Activated CD8-positive, alpha-beta memory T cell treated with anti-CD3 and anti-CD28 coated beads, Interleukin-2, amount 10 ng/mL, durations not matched to agents 7 days and 5 days (primary cell): ENCODE results near the gene ZNF552. TPM values are rescaled to one million over a fixed set of nuclear protein-coding genes. Genes with fewer than 3 reads are reported as not detected.

ENCODE experiments used
- ATAC-seq: fragments of 150-1000 bp; cut with Tn5 transposase; one replicate; pipeline ENCODE4 v1.10.0; 2021; ENCODE audit warnings: moderate library complexity
- CTCF ChIA-PET: fragments of 350-600 bp; sonication (Branson Sonifier 250); formaldehyde crosslinking; loops from one replicate; lab custom pipeline; 2021; ENCODE audit warnings: antibody characterized with exemption; lab: Charles Lee
- DNase-seq: peaks from one replicate; pipeline ENCODE4 v3.0.0-alpha.2; 2020
- H3K27ac Mint-ChIP-seq: one replicate; pipeline ENCODE4 v1.8.0; 2021; ENCODE audit warnings: mild to moderate bottlenecking, mixed read lengths
- H3K27me3 Mint-ChIP-seq: one replicate; pipeline ENCODE4 v1.8.0; 2021; ENCODE audit warnings: mixed read lengths
- H3K36me3 Mint-ChIP-seq: one replicate; pipeline ENCODE4 v1.8.0; 2021; ENCODE audit warnings: mild to moderate bottlenecking, mixed read lengths
- H3K4me1 Mint-ChIP-seq: one replicate; pipeline ENCODE4 v1.8.0; 2021; ENCODE audit warnings: mixed read lengths
- H3K4me3 Mint-ChIP-seq: one replicate; pipeline ENCODE4 v1.8.0; 2021; ENCODE audit warnings: mild to moderate bottlenecking, moderate library complexity, mixed read lengths
- H3K9me3 Mint-ChIP-seq: one replicate; pipeline ENCODE4 v1.8.0; 2022; ENCODE audit warnings: low read depth, mixed read lengths
- total RNA-seq, 2 experiments: library from RNA; stranded (reverse); gene quantifications; one replicate each; pipeline ENCODE4 v1.2.3, GENCODE V29; 2021

ZNF552 gene
- total RNA-seq, 2 experiments from 2014 or later: 9.7 to 11.1 TPM

DNA sequence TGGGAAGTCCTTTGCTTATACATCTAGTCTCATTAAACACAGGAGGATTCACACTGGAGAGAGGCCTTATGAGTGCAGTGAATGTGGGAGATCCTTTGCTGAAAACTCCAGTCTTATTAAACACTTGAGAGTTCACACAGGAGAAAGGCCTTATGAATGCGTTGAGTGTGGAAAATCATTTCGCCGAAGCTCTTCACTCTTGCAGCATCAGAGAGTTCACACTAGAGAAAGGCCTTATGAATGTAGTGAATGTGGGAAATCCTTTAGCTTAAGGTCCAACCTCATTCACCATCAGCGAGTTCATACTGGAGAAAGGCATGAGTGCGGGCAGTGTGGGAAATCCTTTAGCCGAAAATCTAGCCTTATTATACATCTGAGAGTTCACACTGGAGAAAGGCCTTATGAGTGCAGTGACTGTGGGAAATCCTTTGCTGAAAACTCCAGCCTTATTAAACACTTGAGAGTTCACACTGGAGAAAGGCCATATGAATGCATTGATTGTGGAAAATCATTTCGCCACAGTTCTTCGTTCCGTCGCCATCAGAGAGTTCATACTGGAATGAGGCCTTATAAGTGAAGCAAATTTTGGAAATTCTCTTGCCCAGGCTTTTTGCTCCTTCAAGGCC lies 35.4 kb downstream of the ZNF552 start:
- Mint-ChIP-seq H3K27ac (no peak overlapping the region), H3K4me1 (peaks cover 6% of the 10 kb centered on the region), H3K36me3 (peaks cover 80% of the 10 kb centered on the region), H3K27me3 (no peaks in the 10 kb centered on the region), H3K9me3 (peaks cover 48% of the 10 kb centered on the region), H3K4me3 (no peak overlapping the region)
- ATAC-seq (no peak), DNase-seq (no peak)
- CTCF ChIA-PET: no interaction called here

DNA sequence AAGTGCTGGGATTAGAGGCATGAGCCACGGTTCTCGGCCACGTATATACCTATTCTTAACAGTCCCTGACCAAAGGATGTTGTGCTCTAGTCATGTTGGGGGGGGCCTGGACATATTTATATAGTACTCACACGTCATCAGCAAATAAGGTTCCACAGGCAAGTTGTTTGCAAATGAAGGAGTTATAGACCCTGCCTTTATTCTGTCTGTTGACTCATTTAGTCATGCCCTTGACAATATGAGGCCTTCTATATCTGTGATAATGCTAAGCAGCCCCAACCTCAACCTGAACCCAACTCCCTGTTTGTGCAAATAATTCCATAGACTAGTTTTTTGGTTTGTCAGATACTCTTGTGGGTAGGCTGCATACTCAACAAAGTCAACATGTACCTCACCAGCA lies 36.4 kb downstream of the ZNF552 start:
- Mint-ChIP-seq H3K4me3 (no peak overlapping the region), H3K27me3 (no peaks in the 10 kb centered on the region), H3K4me1 (peaks cover 11% of the 10 kb centered on the region), H3K27ac (no peak overlapping the region), H3K36me3 (peaks cover 83% of the 10 kb centered on the region), H3K9me3 (peaks cover 53% of the 10 kb centered on the region)
- DNase-seq (no peak), ATAC-seq (no peak)
- CTCF ChIA-PET: interaction anchor here (0.7 kb wide), 1 partner anchor 308 kb away, joined by 4 read pairs; no protein-coding TSS in a partner anchor

DNA sequence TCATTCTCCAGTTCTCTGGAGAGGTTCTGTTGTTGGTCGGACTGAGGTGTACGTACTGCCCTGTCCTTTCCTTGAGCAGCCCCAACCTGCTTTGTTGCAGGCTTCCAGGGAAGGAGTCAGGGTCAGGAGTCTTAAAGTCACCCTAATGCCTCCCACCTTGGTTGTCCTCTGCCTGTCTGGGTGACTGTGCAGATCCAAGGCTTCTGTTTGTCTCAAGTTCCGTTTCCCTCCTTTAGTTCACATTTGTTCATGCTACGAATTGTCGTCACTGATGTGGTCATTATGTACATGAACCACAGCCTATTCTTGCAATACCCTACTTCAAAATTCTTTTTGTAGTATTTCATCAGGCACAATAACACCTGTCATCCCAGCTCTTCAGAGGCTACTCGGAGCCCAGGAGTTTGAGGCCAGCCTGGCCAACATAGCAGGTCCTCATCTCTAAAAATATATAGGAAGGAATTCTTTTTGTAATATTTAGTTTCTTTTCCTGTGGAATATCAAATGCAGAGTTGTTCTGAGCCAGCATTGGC lies 37.9 kb downstream of the ZNF552 start:
- no peaks in the 10 kb centered on the region for H3K27me3 Mint-ChIP-seq
- peaks cover 24% of the 10 kb centered on the region for H3K4me1 Mint-ChIP-seq
- H3K4me3 Mint-ChIP-seq: no peak overlapping the region
- H3K9me3 Mint-ChIP-seq: peaks cover 60% of the 10 kb centered on the region
- no peak overlapping the region for H3K27ac Mint-ChIP-seq
- CTCF ChIA-PET: no interaction called here
- ATAC-seq: no peak
- peaks cover 89% of the 10 kb centered on the region for H3K36me3 Mint-ChIP-seq
- DNase-seq: no peak

- Mint-ChIP-seq H3K4me1 (peaks cover 44% of the 10 kb centered on the region), H3K36me3 (peaks cover 79% of the 10 kb centered on the region), H3K27me3 (no peaks in the 10 kb centered on the region), H3K4me3 (no peak overlapping the region), H3K27ac (peak overlapping the region; percentile 32), H3K9me3 (peaks cover 38% of the 10 kb centered on the region)
- DNase-seq (no peak), ATAC-seq (no peak)
- CTCF ChIA-PET: no interaction called here
Measured at GRCh38 chr19:57773488-57773887, 41.2 kb downstream of the ZNF552 start.

- CTCF ChIA-PET: no interaction called here
- Mint-ChIP-seq H3K4me1 (peaks cover 44% of the 10 kb centered on the region), H3K27ac (no peak overlapping the region), H3K9me3 (peaks cover 27% of the 10 kb centered on the region), H3K27me3 (no peaks in the 10 kb centered on the region), H3K36me3 (peaks cover 70% of the 10 kb centered on the region), H3K4me3 (peak overlapping the region; percentile 12)
- ATAC-seq (no peak), DNase-seq (no peak)
Measured at GRCh38 chr19:57771417-57771816, 43.3 kb downstream of the ZNF552 start.

- Mint-ChIP-seq H3K27ac (peak within 1 kb of the TSS; percentile 97), H3K4me3 (peak within 1 kb of the TSS; percentile 91), H3K9me3 (peaks cover 20% of the 10 kb centered on the region), H3K36me3 (peaks cover 57% of the 10 kb centered on the region), H3K27me3 (no peaks in the 10 kb centered on the region), H3K4me1 (peaks cover 38% of the 10 kb centered on the region)
- DNase-seq (peak; percentile 94), ATAC-seq (peak; percentile 99)
- CTCF ChIA-PET: interaction anchor here (0.6 to 1.5 kb wide), 7 partner anchors 11 to 660 kb away, joined by 3 to 8 read pairs (median 3); partner anchors contain the start of genes ZNF671 and ZNF776
Measured at GRCh38 chr19:57769345-57770131, 45.2 kb downstream of the ZNF552 start, which contains the start of gene ZNF586. ZNF586 (plus strand) TSS chr19:57769676; CDS start chr19:57769843, 167 bp downstream.

GRCh38 chr19:57759096-57759495 lies 55.6 kb downstream of the ZNF552 start:
- no peak for ATAC-seq
- Mint-ChIP-seq H3K27ac (no peak overlapping the region), H3K4me1 (no peaks in the 10 kb centered on the region), H3K9me3 (peaks cover 20% of the 10 kb centered on the region), H3K27me3 (no peaks in the 10 kb centered on the region), H3K36me3 (peaks cover 77% of the 10 kb centered on the region), H3K4me3 (no peak overlapping the region)
- no peak for DNase-seq
- CTCF ChIA-PET: interaction anchor here (0.6 kb wide), 1 partner anchor 60 kb away, joined by 3 read pairs; no protein-coding TSS in a partner anchor

GRCh38 chr19:57757941-57758340 lies 56.8 kb downstream of the ZNF552 start:
- peaks cover 80% of the 10 kb centered on the region for H3K36me3 Mint-ChIP-seq
- no peak overlapping the region for H3K4me3 Mint-ChIP-seq
- ATAC-seq: no peak
- no peaks in the 10 kb centered on the region for H3K4me1 Mint-ChIP-seq
- no peak for DNase-seq
- peaks cover 26% of the 10 kb centered on the region for H3K9me3 Mint-ChIP-seq
- no peak overlapping the region for H3K27ac Mint-ChIP-seq
- CTCF ChIA-PET: no interaction called here
- no peaks in the 10 kb centered on the region for H3K27me3 Mint-ChIP-seq

Other genes with a start within 250 kb of the ZNF552 start
- 1 to 10 TPM; 5.3 to 5.7 TPM for gene ZNF416, start 236.0 kb downstream of the ZNF552 start, total RNA-seq
- 10 to 100 TPM; 10.6 to 11.5 TPM for gene ZIK1, start 230.8 kb downstream of the ZNF552 start, total RNA-seq
- gene ZNF530, start 215.0 kb downstream of the ZNF552 start, total RNA-seq: 10 to 100 TPM; 10.6 to 12.4 TPM
- gene ZNF134, start 200.7 kb downstream of the ZNF552 start, total RNA-seq: 10 to 100 TPM; 17.8 to 19.0 TPM
- 10 to 100 TPM; 14.2 to 15.1 TPM for gene ZNF211, start 181.7 kb downstream of the ZNF552 start, total RNA-seq
- gene ZSCAN4, start 146.0 kb downstream of the ZNF552 start, total RNA-seq: not detected
- 10 to 100 TPM; 13.3 to 16.7 TPM for gene ZNF551, start 132.9 kb downstream of the ZNF552 start, total RNA-seq
- 1 to 10 TPM; 4.0 to 5.6 TPM for gene ZNF154, start 105.7 kb downstream of the ZNF552 start, total RNA-seq
- gene ZNF671, start 87.3 kb downstream of the ZNF552 start, total RNA-seq: 10 to 100 TPM; 13.0 to 13.8 TPM
- 10 to 100 TPM; 15.4 to 18.1 TPM for gene ZNF776, start 68.1 kb downstream of the ZNF552 start, total RNA-seq
- gene ZNF586, start 45.2 kb downstream of the ZNF552 start, total RNA-seq: 10 to 100 TPM; 20.4 to 23.0 TPM
- 10 to 100 TPM; 14.6 to 19.3 TPM for gene ZNF587B, start 15.4 kb upstream of the ZNF552 start, total RNA-seq
- gene ZNF587, start 34.9 kb upstream of the ZNF552 start, total RNA-seq: 10 to 100 TPM; 30.8 to 41.2 TPM
- gene ZNF814, start 74.1 kb upstream of the ZNF552 start, total RNA-seq: 10 to 100 TPM; 26.7 to 28.1 TPM
- gene ZNF417, start 101.7 kb upstream of the ZNF552 start, total RNA-seq: 10 to 100 TPM; 17.8 to 24.0 TPM
- gene ZNF418, start 120.5 kb upstream of the ZNF552 start, total RNA-seq: 1 to 10 TPM; 5.7 to 6.6 TPM
- 1 to 10 TPM; 7.6 to 9.3 TPM for gene ZNF256, start 132.8 kb upstream of the ZNF552 start, total RNA-seq
- under 1 TPM; 0.33 to 0.88 TPM for gene C19orf18, start 159.6 kb upstream of the ZNF552 start, total RNA-seq
- gene ZNF606, start 187.9 kb upstream of the ZNF552 start, total RNA-seq: 10 to 100 TPM; 11.6 to 12.8 TPM
- gene ZSCAN1, start 219.1 kb upstream of the ZNF552 start, total RNA-seq: not detected
- under 1 TPM; 0.49 to 0.76 TPM for gene ZNF135, start 244.4 kb upstream of the ZNF552 start, total RNA-seq